Endodermal cell (in vitro differentiated cells): ENCODE results near the gene RXRA. TPM values are rescaled to one million over a fixed set of nuclear protein-coding genes. Genes with fewer than 3 reads are reported as not detected.

Experiments used
- DNase-seq: peaks from one replicate; pipeline ENCODE4 v3.0.0-alpha.2; 2017
- H3K27ac ChIP-seq: 2 replicates; pipeline ENCODE4 v1.5.1; 2013; ENCODE audit warnings: mild to moderate bottlenecking, low read depth, low read length, moderate library complexity
- H3K27me3 ChIP-seq: 2 replicates; pipeline ENCODE4 v1.6.1; 2013; ENCODE audit warnings: mild to moderate bottlenecking, low read length, moderate library complexity; ENCODE audit not compliant: insufficient read depth, control insufficient read depth, poor library complexity, severe bottlenecking
- H3K36me3 ChIP-seq: 2 replicates; pipeline ENCODE4 v1.7.0; 2013; ENCODE audit warnings: mild to moderate bottlenecking, low read length, moderate library complexity; ENCODE audit not compliant: control insufficient read depth, insufficient read depth
- H3K4me1 ChIP-seq: one replicate; pipeline ENCODE4 v1.7.0; 2013; ENCODE audit warnings: low read length; ENCODE audit not compliant: control insufficient read depth, insufficient read depth
- H3K4me3 ChIP-seq: 2 replicates; pipeline ENCODE4 v1.5.1; 2013; ENCODE audit warnings: mild to moderate bottlenecking, low read length, moderate library complexity
- H3K9ac ChIP-seq: 2 replicates; pipeline ENCODE4 v1.6.1; 2013; ENCODE audit warnings: mild to moderate bottlenecking, low read length, moderate library complexity; ENCODE audit not compliant: poor library complexity, severe bottlenecking; ENCODE audit errors: extremely low read depth
- H3K9me3 ChIP-seq: 2 replicates; pipeline ENCODE4 v1.6.1; 2013; ENCODE audit warnings: mild to moderate bottlenecking, low read length, moderate library complexity; ENCODE audit not compliant: control insufficient read depth
- H3K27ac Mint-ChIP-seq: 2 replicates; pipeline ENCODE4 v1.8.0; 2020; ENCODE audit warnings: mixed read lengths
- H3K27me3 Mint-ChIP-seq: 2 replicates; pipeline ENCODE4 v1.8.0; 2021; ENCODE audit warnings: mild to moderate bottlenecking, mixed read lengths; ENCODE audit not compliant: insufficient read depth
- H3K36me3 Mint-ChIP-seq: 2 replicates; pipeline ENCODE4 v1.8.0; 2020; ENCODE audit warnings: low read depth, mixed read lengths
- H3K4me1 Mint-ChIP-seq: 2 replicates; pipeline ENCODE4 v1.8.0; 2020; ENCODE audit warnings: mixed read lengths
- H3K4me3 Mint-ChIP-seq: 2 replicates; pipeline ENCODE4 v1.8.0; 2020; ENCODE audit warnings: mild to moderate bottlenecking, moderate library complexity, mixed read lengths
- H3K9me3 Mint-ChIP-seq: 2 replicates; pipeline ENCODE4 v1.8.0; 2020; ENCODE audit warnings: mild to moderate bottlenecking, mixed read lengths
- CTCF ChIP-seq: fragments of 200-600 bp; sonication (generic); conservative IDR thresholded peaks from 2 replicates; pipeline ENCODE4 v1.5.0; 2021; ENCODE audit warnings: antibody characterized with exemption, mild to moderate bottlenecking
- WGBS, 2 experiments: methylation state at CpG; one replicate each; pipeline versions ENCODE4 v1.1.5 to v1.1.7; 2013; ENCODE audit warnings: missing lambda C conversion rate in 2 of 2, mixed read lengths in 1 of 2; ENCODE audit not compliant: insufficient coverage in 1 of 2, insufficient read length in 1 of 2; 5-methylcytosine and 5-hydroxymethylcytosine counted together
- total RNA-seq, 2 donors: library from RNA; stranded (reverse); fragmentation: NEBNext Ultra II Directional in 1 of 2; extraction: Animal tissue kit (Norgen Biotek cat#: 25700) in 1 of 2; gene quantifications; 2 replicates in 1 of 2; 3 replicates in 1 of 2; pipeline ENCODE4 v1.2.1, GENCODE V29; 2021

RXRA gene
- total RNA-seq, 2 donors from 2014 or later, result 58.3 to 70.6 TPM

- H3K27me3 Mint-ChIP-seq, result no peaks in the 10 kb centered on the region
- peaks cover 31% of the 10 kb centered on the region for H3K9me3 Mint-ChIP-seq
- peaks cover 3% of the 10 kb centered on the region for H3K9me3 ChIP-seq
- H3K27ac ChIP-seq, result no peak overlapping the region
- no peak overlapping the region for H3K4me3 ChIP-seq
- no peak for DNase-seq
- no peak overlapping the region for H3K4me3 Mint-ChIP-seq
- H3K4me1 ChIP-seq, result no peaks in the 10 kb centered on the region
- no peaks in the 10 kb centered on the region for H3K36me3 Mint-ChIP-seq
- H3K27ac Mint-ChIP-seq, result no peak overlapping the region
- no peak for TF ChIP-seq CTCF
- H3K36me3 ChIP-seq, result no peaks in the 10 kb centered on the region
- H3K9ac ChIP-seq, result no peak overlapping the region
- H3K4me1 Mint-ChIP-seq, result no peaks in the 10 kb centered on the region
- WGBS, 2 experiments, result 87 to 89% methylated on average over 7 to 8 of the region's 8 CpGs
- no peaks in the 10 kb centered on the region for H3K27me3 ChIP-seq
Measured at GRCh38 chr9:134445000-134445399, 118.7 kb downstream of the RXRA start.

GRCh38 chr9:134449180-134449916 lies 123.1 kb downstream of the RXRA start:
- H3K27me3 ChIP-seq, result peaks cover 5% of the 10 kb centered on the region
- Mint-ChIP-seq H3K9me3 (peaks cover 31% of the 10 kb centered on the region), H3K4me3 (no peak overlapping the region), H3K27ac (no peak overlapping the region), H3K27me3 (peaks cover 3% of the 10 kb centered on the region), H3K4me1 (no peaks in the 10 kb centered on the region), H3K36me3 (no peaks in the 10 kb centered on the region)
- no peaks in the 10 kb centered on the region for H3K36me3 ChIP-seq
- DNase-seq, result peak; percentile 95
- H3K9me3 ChIP-seq, result peaks cover 3% of the 10 kb centered on the region
- peak; percentile 84 for TF ChIP-seq CTCF
- no peak overlapping the region for H3K9ac ChIP-seq
- WGBS, 2 experiments, result 12 to 23% methylated on average over 7 to 10 of the region's 10 CpGs
- no peak overlapping the region for H3K4me3 ChIP-seq
- no peak overlapping the region for H3K27ac ChIP-seq
- no peaks in the 10 kb centered on the region for H3K4me1 ChIP-seq

GRCh38 chr9:134451700-134452458 lies 125.6 kb downstream of the RXRA start:
- no peaks in the 10 kb centered on the region for H3K4me1 Mint-ChIP-seq
- H3K4me3 Mint-ChIP-seq, result no peak overlapping the region
- Histone ChIP-seq H3K27ac (no peak overlapping the region), H3K4me1 (no peaks in the 10 kb centered on the region), H3K9ac (no peak overlapping the region), H3K4me3 (no peak overlapping the region), H3K27me3 (peaks cover 5% of the 10 kb centered on the region), H3K36me3 (no peaks in the 10 kb centered on the region), H3K9me3 (peaks cover 3% of the 10 kb centered on the region)
- H3K27me3 Mint-ChIP-seq, result peaks cover 3% of the 10 kb centered on the region
- no peak overlapping the region for H3K27ac Mint-ChIP-seq
- peaks cover 23% of the 10 kb centered on the region for H3K9me3 Mint-ChIP-seq
- WGBS, 2 experiments, result 89 to 93% methylated on average over 1 of the region's 2 CpGs
- no peak for DNase-seq
- TF ChIP-seq CTCF, result no peak
- H3K36me3 Mint-ChIP-seq, result no peaks in the 10 kb centered on the region
